Activated T-helper 17 cell treated with anti-CD3 and anti-CD28 coated beads, Interleukin-2, amount 50 U/mL, for 72 hours (primary cell): Measurements from ENCODE around the gene ADCYAP1. TPM values are rescaled to one million over a fixed set of nuclear protein-coding genes. Genes with fewer than 3 reads are reported as not detected.
A peak's percentile ranks its signal among the peaks of the same experiment; 100 is the strongest.

Experiments used
- ATAC-seq: fragments of 150-1000 bp; cut with Tn5 transposase; replicated peaks from 2 replicates; pipeline ENCODE4 v1.10.0; 2021; ENCODE audit warnings: mild to moderate bottlenecking, moderate library complexity
- H3K27ac Mint-ChIP-seq: one replicate; pipeline ENCODE4 v1.8.0; 2022; ENCODE audit warnings: mixed read lengths
- H3K27me3 Mint-ChIP-seq: one replicate; pipeline ENCODE4 v1.8.0; 2022; ENCODE audit warnings: mixed read lengths
- H3K36me3 Mint-ChIP-seq: one replicate; pipeline ENCODE4 v1.8.0; 2022; ENCODE audit warnings: low read depth, mild to moderate bottlenecking, mixed read lengths
- H3K4me1 Mint-ChIP-seq: one replicate; pipeline ENCODE4 v1.8.0; 2022; ENCODE audit warnings: mixed read lengths
- H3K4me3 Mint-ChIP-seq: one replicate; pipeline ENCODE4 v1.8.0; 2022; ENCODE audit warnings: mild to moderate bottlenecking, mixed read lengths
- H3K9me3 Mint-ChIP-seq: one replicate; pipeline ENCODE4 v1.8.0; 2022; ENCODE audit warnings: mixed read lengths
- total RNA-seq, 2 donors: library from RNA; stranded (reverse); gene quantifications; one replicate each; pipeline ENCODE4 v1.2.3, GENCODE V29; 2022

ADCYAP1 gene
- total RNA-seq, 2 donors from 2014 or later = not detected

- peaks cover 4% of the 10 kb centered on the region for H3K9me3 Mint-ChIP-seq
- no peak overlapping the region for H3K27ac Mint-ChIP-seq
- no peak for ATAC-seq
- peaks cover 8% of the 10 kb centered on the region for H3K36me3 Mint-ChIP-seq
- peaks cover 5% of the 10 kb centered on the region for H3K4me1 Mint-ChIP-seq
- H3K4me3 Mint-ChIP-seq = peak overlapping the region; percentile 29
- H3K27me3 Mint-ChIP-seq = peaks cover 60% of the 10 kb centered on the region
Observed at GRCh38 chr18:905948-906415, 1.3 kb downstream of the ADCYAP1 start.

DNA sequence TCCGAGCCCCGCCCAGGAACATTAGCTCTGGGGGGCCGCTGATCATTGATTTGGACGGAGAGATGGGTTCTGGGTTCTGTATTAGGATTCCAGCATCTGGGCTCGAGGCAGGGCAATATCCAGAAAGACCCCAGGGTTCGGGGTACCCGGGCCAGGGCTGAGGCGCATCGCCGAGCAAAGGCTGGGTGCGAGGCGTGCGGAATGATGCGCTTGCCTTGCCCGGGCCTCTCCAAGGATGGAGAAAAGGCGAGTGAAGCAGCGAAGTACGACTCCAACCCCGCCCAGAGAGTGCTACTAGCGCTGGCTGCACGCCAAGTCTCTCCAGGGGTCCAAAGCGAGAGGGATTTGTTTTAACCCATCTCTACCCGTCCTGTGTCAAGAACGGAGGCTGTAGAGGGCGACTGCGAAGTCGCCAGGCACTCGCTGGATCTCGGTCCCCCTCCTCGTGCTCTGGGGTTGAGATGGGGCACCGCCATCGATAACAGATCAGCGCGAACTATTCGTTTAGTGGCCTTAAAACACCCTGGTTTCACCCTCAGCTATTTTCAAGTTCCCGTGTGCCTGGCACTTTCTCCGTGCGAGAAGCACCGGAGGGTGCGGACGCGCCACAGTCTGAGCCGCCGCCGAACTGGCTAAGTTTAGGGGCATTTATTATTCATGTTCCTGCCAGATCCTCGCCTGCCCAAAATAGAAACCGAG lies 1.9 kb downstream of the ADCYAP1 start:
- no peak for ATAC-seq
- Mint-ChIP-seq H3K9me3 (peaks cover 4% of the 10 kb centered on the region), H3K4me3 (peak overlapping the region; percentile 29), H3K27ac (no peak overlapping the region), H3K36me3 (peaks cover 8% of the 10 kb centered on the region), H3K4me1 (peaks cover 5% of the 10 kb centered on the region), H3K27me3 (peaks cover 62% of the 10 kb centered on the region)

- Mint-ChIP-seq H3K27me3 (peaks cover 63% of the 10 kb centered on the region), H3K9me3 (peaks cover 2% of the 10 kb centered on the region), H3K4me3 (peak overlapping the region; percentile 65), H3K27ac (no peak overlapping the region), H3K36me3 (peaks cover 8% of the 10 kb centered on the region), H3K4me1 (peaks cover 5% of the 10 kb centered on the region)
- no peak for ATAC-seq
Observed at GRCh38 chr18:907115-907884, 2.6 kb downstream of the ADCYAP1 start.

- Mint-ChIP-seq H3K27me3 (peaks cover 59% of the 10 kb centered on the region), H3K4me3 (peak overlapping the region; percentile 65), H3K9me3 (no peaks in the 10 kb centered on the region), H3K4me1 (peaks cover 5% of the 10 kb centered on the region), H3K27ac (no peak overlapping the region), H3K36me3 (peaks cover 8% of the 10 kb centered on the region)
- ATAC-seq = no peak
Observed at GRCh38 chr18:907885-908757, 3.5 kb downstream of the ADCYAP1 start.

GRCh38 chr18:908758-909724 lies 4.4 kb downstream of the ADCYAP1 start:
- ATAC-seq = no peak
- Mint-ChIP-seq H3K4me3 (peak overlapping the region; percentile 65), H3K36me3 (peaks cover 8% of the 10 kb centered on the region), H3K27ac (no peak overlapping the region), H3K4me1 (peaks cover 5% of the 10 kb centered on the region), H3K9me3 (no peaks in the 10 kb centered on the region), H3K27me3 (peaks cover 54% of the 10 kb centered on the region)

- H3K4me3 Mint-ChIP-seq = no peak overlapping the region
- H3K4me1 Mint-ChIP-seq = peaks cover 5% of the 10 kb centered on the region
- no peak overlapping the region for H3K27ac Mint-ChIP-seq
- H3K27me3 Mint-ChIP-seq = peaks cover 48% of the 10 kb centered on the region
- no peaks in the 10 kb centered on the region for H3K9me3 Mint-ChIP-seq
- ATAC-seq = no peak
- no peaks in the 10 kb centered on the region for H3K36me3 Mint-ChIP-seq
Observed at GRCh38 chr18:910247-910646, 5.6 kb downstream of the ADCYAP1 start.

GRCh38 chr18:911025-911424 lies 6.4 kb downstream of the ADCYAP1 start:
- no peak for ATAC-seq
- Mint-ChIP-seq H3K27ac (no peak overlapping the region), H3K9me3 (no peaks in the 10 kb centered on the region), H3K27me3 (peaks cover 47% of the 10 kb centered on the region), H3K36me3 (no peaks in the 10 kb centered on the region), H3K4me3 (no peak overlapping the region), H3K4me1 (peaks cover 5% of the 10 kb centered on the region)

DNA sequence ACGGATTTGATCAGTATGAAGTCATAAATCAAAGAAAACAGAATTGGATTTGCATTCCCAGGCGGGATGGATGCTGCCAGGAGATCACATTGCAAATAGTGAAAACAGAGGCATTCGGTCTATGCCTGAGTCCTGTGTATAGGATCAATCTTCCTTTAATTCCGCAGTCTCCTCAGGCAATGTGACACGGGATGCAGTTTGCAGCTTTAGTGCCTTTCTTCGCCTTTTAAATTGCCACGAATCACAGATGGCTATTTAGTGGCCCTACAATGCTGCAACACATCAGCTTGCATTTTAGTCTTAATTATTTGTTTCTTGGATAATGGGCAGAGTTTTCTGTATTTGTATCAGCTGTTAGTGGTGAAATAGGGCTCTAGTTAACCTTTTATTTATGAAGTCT lies 6.8 kb downstream of the ADCYAP1 start:
- Mint-ChIP-seq H3K4me3 (no peak overlapping the region), H3K9me3 (no peaks in the 10 kb centered on the region), H3K4me1 (peaks cover 5% of the 10 kb centered on the region), H3K27me3 (peaks cover 44% of the 10 kb centered on the region), H3K27ac (no peak overlapping the region), H3K36me3 (no peaks in the 10 kb centered on the region)
- no peak for ATAC-seq

DNA sequence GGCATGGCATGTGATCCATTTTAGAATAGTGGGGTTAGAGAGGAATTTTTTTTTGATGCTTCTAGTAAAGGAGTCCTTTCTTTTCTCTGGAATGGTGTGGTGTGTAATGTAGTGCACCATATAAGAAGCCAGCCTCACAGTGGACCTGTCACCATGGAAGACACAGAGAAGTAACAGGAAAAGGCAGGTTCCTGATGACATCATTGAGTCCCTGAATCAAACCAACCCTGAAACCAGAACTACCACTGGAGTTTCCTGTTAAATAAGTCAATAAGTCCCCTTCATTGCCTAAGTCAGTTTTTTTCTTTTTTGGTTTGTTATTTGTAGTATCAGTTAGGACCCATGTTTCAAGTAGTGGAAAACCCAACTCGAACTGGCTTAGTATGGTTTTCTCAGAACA lies 11.9 kb downstream of the ADCYAP1 start:
- Mint-ChIP-seq H3K9me3 (no peaks in the 10 kb centered on the region), H3K4me3 (no peak overlapping the region), H3K36me3 (no peaks in the 10 kb centered on the region), H3K27ac (no peak overlapping the region), H3K4me1 (no peaks in the 10 kb centered on the region), H3K27me3 (peaks cover 47% of the 10 kb centered on the region)
- ATAC-seq = no peak

DNA sequence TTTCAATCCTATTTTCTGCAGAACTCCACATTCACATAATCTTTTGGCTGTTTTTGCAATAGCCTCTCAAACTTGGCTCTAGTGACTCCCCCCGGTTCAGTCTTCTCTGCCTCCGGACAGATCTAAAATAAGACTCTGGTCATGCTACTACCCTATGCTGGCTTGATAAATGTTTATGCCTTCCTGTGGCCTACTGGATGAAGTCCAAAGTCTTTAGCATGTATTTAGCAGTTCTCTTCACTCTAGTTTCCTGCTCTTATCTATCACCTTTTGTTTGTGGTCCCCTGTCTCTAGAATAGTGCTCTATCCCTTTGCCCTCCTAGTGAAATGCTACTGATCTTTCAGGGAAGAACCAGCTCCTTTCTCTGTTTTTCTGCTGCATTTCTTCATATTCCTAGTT lies 14.4 kb downstream of the ADCYAP1 start:
- H3K27ac Mint-ChIP-seq = no peak overlapping the region

DNA sequence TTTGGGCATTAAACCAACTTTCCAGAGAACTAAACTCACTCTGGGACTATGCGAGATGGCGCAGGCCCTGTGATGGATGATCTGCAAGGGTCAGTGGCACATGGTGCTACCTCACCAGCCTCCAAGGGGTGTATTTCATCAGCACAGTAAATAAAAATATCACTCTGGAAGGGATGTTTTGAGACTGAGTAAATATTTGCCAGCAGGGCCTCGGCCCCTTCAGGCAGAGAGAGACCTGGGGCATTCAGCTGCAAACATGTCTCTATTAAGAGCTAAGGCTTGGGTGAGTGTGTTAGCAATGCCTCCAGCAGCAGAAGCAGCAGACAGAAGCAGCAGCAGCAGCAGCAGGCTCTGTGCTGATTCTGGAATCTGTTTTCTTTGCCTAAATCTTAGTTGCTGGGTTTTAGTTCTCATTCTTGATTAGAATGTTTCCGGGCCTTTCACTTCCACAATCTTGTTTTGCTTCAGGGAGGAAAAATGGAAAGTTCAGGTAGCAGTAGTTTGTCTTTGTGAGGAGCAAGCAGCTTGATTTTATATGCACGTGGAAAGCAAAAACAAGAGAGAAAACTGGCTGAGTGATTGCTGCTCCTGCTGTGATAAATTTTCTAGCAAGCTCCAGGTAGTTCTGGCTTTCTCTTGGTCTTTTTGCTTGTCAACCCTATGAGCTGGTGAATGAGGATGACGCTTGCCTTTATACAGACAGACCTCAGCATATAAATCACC lies 18.6 kb downstream of the ADCYAP1 start:
- no peak for ATAC-seq
- Mint-ChIP-seq H3K27ac (no peak overlapping the region), H3K27me3 (peaks cover 40% of the 10 kb centered on the region), H3K4me3 (no peak overlapping the region), H3K9me3 (no peaks in the 10 kb centered on the region), H3K4me1 (no peaks in the 10 kb centered on the region), H3K36me3 (no peaks in the 10 kb centered on the region)

More for the DNA sequence above, 14.4 kb downstream of the ADCYAP1 start:
- no peaks in the 10 kb centered on the region for H3K36me3 Mint-ChIP-seq
- H3K4me1 Mint-ChIP-seq = no peaks in the 10 kb centered on the region
- ATAC-seq = no peak
- H3K9me3 Mint-ChIP-seq = no peaks in the 10 kb centered on the region
- H3K4me3 Mint-ChIP-seq = no peak overlapping the region
- H3K27me3 Mint-ChIP-seq = peaks cover 45% of the 10 kb centered on the region

GRCh38 chr18:924987-925386 lies 20.3 kb downstream of the ADCYAP1 start:
- Mint-ChIP-seq H3K4me1 (no peaks in the 10 kb centered on the region), H3K36me3 (no peaks in the 10 kb centered on the region), H3K9me3 (no peaks in the 10 kb centered on the region), H3K4me3 (no peak overlapping the region), H3K27me3 (peaks cover 37% of the 10 kb centered on the region), H3K27ac (no peak overlapping the region)
- no peak for ATAC-seq

DNA sequence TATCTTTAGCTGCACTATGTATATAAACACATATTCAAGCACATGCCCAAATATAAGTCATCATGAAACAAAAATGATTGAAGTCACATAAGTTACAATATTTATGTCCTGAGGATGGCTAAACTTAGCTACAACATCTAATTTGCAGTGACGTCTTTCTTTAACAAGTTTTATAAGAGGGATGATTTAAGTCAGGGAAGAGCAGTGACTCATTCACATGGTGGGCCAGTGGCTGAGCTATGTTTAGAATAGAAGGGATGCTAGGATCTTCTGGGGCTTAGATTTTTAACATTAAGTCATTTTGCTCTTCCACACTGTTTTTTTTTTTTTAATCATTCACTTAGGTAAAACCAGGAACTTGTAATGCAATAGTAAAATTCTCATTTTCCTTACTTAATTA lies 22.3 kb downstream of the ADCYAP1 start:
- ATAC-seq = no peak
- Mint-ChIP-seq H3K4me1 (no peaks in the 10 kb centered on the region), H3K27ac (no peak overlapping the region)

More for the DNA sequence above, 22.3 kb downstream of the ADCYAP1 start:
- Mint-ChIP-seq H3K4me3 (no peak overlapping the region), H3K36me3 (no peaks in the 10 kb centered on the region), H3K9me3 (no peaks in the 10 kb centered on the region), H3K27me3 (peaks cover 33% of the 10 kb centered on the region)
